ENCODE results near the gene PAOX. TPM values are rescaled to one million over a fixed set of nuclear protein-coding genes. Genes with fewer than 3 reads are reported as not detected.
A peak's percentile ranks its signal among the peaks of the same experiment; 100 is the strongest.
"Not testable (repeated sequence)": the region's sequence is repeated elsewhere in the genome, so short reads cannot be mapped to it uniquely, and the experiment has no call there.

PAOX gene
- total RNA-seq, 5 donors from 2014 or later (not counting 1 experiment from before 2014, with no cell fraction given), result 4.3 to 20.0 (median 14.5) TPM

DNA sequence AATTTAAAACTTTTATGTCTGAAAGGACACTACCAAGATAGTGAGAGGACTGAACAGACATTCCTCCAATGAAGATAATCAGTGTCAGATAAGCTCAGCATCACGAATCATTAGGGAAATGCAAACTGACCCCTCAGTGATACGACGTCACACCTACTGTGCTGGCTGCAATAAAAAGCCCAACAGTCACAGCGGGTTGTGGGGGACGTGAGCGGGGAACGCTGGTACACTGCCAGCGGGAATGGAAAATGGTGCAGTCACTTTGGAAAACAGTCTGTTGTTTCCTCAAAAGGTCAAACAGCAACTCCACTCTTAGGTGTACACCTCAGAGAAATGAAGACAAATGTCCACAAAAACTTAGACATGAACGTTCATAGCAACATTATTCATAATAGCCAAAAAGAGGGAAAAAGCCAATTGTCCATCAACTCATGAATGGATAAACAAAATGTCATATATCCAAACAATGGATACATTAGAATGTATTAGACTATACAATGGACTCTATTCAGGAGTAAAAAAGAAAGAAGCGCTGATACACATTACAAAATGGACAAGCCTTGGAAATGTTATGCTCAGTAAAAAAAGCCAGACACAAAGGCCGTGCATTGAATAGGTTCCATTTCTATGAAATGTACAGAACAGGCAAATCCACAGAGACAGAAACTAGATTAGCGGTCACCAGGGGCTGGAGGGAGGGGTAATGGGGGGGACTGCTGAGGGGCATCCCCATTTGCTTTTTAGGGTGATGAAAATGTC, 3.5 kb upstream of the PAOX start:
- H3K4me3 ChIP-seq (ENCODE audit: control insufficient read depth in 1 of 2, extremely low read depth in 1 of 2, low read length in 1 of 2), result no peak overlapping the region
- no peaks in the 10 kb centered on the region for H3K36me3 Mint-ChIP-seq
- POLR2A ChIA-PET, result interaction anchor here in 1 of 2 donors (0.8 kb wide), 1 partner anchor 14 kb away, joined by 3 read pairs; no protein-coding TSS in a partner anchor
- WGBS (ENCODE audit: insufficient coverage), result 96% methylated on average over 10 of the region's 12 CpGs
- DNase-seq (no peak), ATAC-seq (replicated peaks in 1 of 4) (no peak)
- H3K9me3 Mint-ChIP-seq, result no peaks in the 10 kb centered on the region
- H3K27me3 ChIP-seq (replicated peaks in 1 of 2; ENCODE audit: control insufficient read depth in 2 of 2, extremely low read depth in 1 of 2, insufficient read depth in 2 of 2, low read length in 1 of 2), result peaks cover 0 to 5% of the 10 kb centered on the region in 2 experiments
- no peak overlapping the region for H3K27ac Mint-ChIP-seq
- H3K27me3 Mint-ChIP-seq, result no peaks in the 10 kb centered on the region
- CTCF ChIA-PET, result interaction anchor here in 1 of 2 donors (0.6 kb wide), 1 partner anchor 45 kb away, joined by 3 read pairs; no protein-coding TSS in a partner anchor
- peak overlapping the region; percentile 47 to 56 (median 48) for H3K4me3 Mint-ChIP-seq
- peaks cover 3 to 38% of the 10 kb centered on the region in 2 experiments for H3K4me1 ChIP-seq (ENCODE audit: control insufficient read depth in 1 of 2, extremely low read depth in 1 of 2, insufficient read depth in 2 of 2, low read length in 2 of 2)
- H3K4me1 Mint-ChIP-seq, result peaks cover 6 to 24% (median 12%) of the 10 kb centered on the region in 3 donors
- H3K27ac ChIP-seq (ENCODE audit: low read length), result no peak overlapping the region
- H3K9me3 ChIP-seq, result no peaks in the 10 kb centered on the region
- no peaks in the 10 kb centered on the region for H3K36me3 ChIP-seq (ENCODE audit: control insufficient read depth in 2 of 2, extremely low read depth in 1 of 2, insufficient read depth in 1 of 2, low read length in 1 of 2)

DNA sequence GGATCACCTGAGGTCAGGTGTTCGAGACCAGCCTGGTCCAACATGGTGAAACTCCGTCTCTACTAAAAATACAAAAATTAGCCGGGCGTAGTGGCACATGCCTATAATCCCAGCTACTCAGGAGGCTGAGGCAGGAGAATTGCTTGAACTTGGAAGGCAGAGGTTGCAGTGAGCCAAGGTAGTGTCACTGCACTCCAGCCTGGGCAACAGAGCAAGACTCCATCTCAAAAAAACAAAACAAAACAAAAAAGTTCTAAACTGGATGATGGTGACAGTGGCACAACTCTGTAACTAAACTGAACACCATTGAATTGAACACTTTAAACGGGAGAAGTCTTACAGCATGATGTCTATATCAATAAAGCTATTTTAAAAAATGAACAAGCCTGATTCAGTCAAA, 2.9 kb upstream of the PAOX start:
- Mint-ChIP-seq H3K4me3 (peak overlapping the region; percentile 32 to 73 (median 73)), H3K4me1 (peaks cover 6 to 24% (median 14%) of the 10 kb centered on the region in 3 donors), H3K27ac (peak overlapping the region in 1 of 2 donors; percentile 36)
- H3K27me3 Mint-ChIP-seq; CTCF ChIA-PET; H3K36me3 ChIP-seq (ENCODE audit: control insufficient read depth in 2 of 2, extremely low read depth in 1 of 2, insufficient read depth in 1 of 2, low read length in 1 of 2); H3K4me3 ChIP-seq (ENCODE audit: control insufficient read depth in 1 of 2, extremely low read depth in 1 of 2, low read length in 1 of 2); POLR2A ChIA-PET; H3K27ac ChIP-seq (ENCODE audit: low read length); DNase-seq; ATAC-seq (replicated peaks in 1 of 4); H3K9me3 Mint-ChIP-seq; H3K9me3 ChIP-seq; H3K27me3 ChIP-seq (replicated peaks in 1 of 2; ENCODE audit: control insufficient read depth in 2 of 2, extremely low read depth in 1 of 2, insufficient read depth in 2 of 2, low read length in 1 of 2); H3K36me3 Mint-ChIP-seq: not testable (repeated sequence)
- WGBS (ENCODE audit: insufficient coverage), result 100% methylated on average over 1 of the region's 5 CpGs
- H3K4me1 ChIP-seq (ENCODE audit: control insufficient read depth in 1 of 2, extremely low read depth in 1 of 2, insufficient read depth in 2 of 2, low read length in 2 of 2), result peaks cover 3 to 38% of the 10 kb centered on the region in 2 experiments

DNA sequence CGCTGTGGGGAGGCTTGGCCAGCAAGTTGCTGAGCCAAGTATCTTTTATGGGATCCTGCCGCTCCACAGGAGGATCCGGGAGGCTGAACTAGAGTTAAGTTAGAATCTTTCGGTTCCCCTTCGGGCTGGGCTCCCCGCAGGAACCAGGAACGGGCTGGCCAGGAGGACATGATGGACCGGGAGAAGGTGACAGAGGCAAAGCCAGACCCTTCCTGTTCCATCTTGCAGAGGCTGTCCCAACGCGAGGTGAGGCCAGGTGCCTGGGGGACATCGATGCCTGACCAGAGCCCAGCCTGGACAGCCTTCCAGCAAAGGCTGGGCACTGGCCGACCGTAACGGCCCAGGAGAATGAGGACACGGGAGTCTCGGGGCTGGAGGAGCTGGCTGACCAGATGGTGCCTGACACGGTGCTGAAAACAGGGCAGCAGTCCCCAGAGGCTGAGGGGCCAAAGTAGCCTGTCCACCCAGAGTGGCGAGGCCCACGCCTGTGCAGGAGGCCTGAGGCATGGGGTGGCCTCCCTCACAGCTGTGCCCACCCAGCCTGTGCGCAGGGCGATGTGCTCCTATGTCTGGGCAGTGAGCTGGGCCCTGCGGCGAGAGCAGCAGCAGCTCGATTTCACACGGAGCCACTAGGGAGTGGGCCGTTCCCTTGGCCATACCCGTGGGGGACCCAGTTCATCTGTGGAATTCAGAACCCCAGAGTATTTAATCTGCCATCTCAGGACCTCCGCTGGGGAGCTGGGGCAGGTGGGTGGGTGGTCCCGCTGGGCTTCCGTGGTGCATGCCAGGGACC, 1.8 kb upstream of the PAOX start:
- no peaks in the 10 kb centered on the region for H3K36me3 ChIP-seq (ENCODE audit: control insufficient read depth in 2 of 2, extremely low read depth in 1 of 2, insufficient read depth in 1 of 2, low read length in 1 of 2)
- Mint-ChIP-seq H3K4me3 (peak overlapping the region; percentile 51 to 73 (median 73)), H3K36me3 (peaks cover 5% of the 10 kb centered on the region), H3K4me1 (peaks cover 6 to 25% (median 16%) of the 10 kb centered on the region in 3 donors), H3K27ac (no peak overlapping the region), H3K27me3 (no peaks in the 10 kb centered on the region), H3K9me3 (no peaks in the 10 kb centered on the region)
- ATAC-seq (replicated peaks in 1 of 4) (no peak), DNase-seq (no peak)
- no peaks in the 10 kb centered on the region for H3K9me3 ChIP-seq
- peaks cover 3 to 34% of the 10 kb centered on the region in 2 experiments for H3K4me1 ChIP-seq (ENCODE audit: control insufficient read depth in 1 of 2, extremely low read depth in 1 of 2, insufficient read depth in 2 of 2, low read length in 2 of 2)
- no peak overlapping the region for H3K27ac ChIP-seq (ENCODE audit: low read length)
- no peak overlapping the region for H3K4me3 ChIP-seq (ENCODE audit: control insufficient read depth in 1 of 2, extremely low read depth in 1 of 2, low read length in 1 of 2)
- peaks cover 0 to 5% of the 10 kb centered on the region in 2 experiments for H3K27me3 ChIP-seq (replicated peaks in 1 of 2; ENCODE audit: control insufficient read depth in 2 of 2, extremely low read depth in 1 of 2, insufficient read depth in 2 of 2, low read length in 1 of 2)
- ChIA-PET CTCF (no interaction called here), POLR2A (interaction anchor here in 1 of 2 donors (1.1 kb wide), 1 partner anchor 12 kb away, joined by 3 read pairs; no protein-coding TSS in a partner anchor)
- 97% methylated on average over 30 of the region's 30 CpGs for WGBS (ENCODE audit: insufficient coverage)

DNA sequence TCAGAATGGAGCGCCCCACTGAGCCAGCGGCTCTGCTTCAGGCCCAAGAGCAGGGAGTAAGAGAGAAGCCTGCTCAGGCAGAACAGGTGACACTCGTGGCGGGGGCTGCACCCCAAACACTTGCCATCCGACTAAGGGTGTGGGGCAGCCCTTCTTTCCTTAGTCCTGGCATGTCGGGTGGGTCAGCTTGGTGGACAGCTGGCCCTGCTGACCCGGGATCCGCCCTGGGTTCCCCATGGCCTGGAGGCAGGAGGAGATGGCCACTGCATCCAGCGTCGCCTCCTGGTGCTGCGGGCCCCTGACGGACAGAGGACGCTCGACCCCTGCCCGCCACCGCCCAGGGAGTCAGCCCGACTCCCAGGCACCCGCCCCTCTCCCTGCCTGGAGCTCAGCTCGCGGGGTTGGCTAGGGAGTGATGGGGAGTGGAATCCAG, 1.2 kb upstream of the PAOX start:
- H3K27me3 Mint-ChIP-seq, result no peaks in the 10 kb centered on the region
- peak overlapping the region; percentile 73 to 88 (median 83) for H3K4me3 Mint-ChIP-seq
- peaks cover 5% of the 10 kb centered on the region for H3K36me3 Mint-ChIP-seq
- H3K27ac Mint-ChIP-seq, result peak overlapping the region in 1 of 2 donors; percentile 64
- Histone ChIP-seq H3K9me3 (no peaks in the 10 kb centered on the region), H3K36me3 (ENCODE audit: control insufficient read depth in 2 of 2, extremely low read depth in 1 of 2, insufficient read depth in 1 of 2, low read length in 1 of 2) (no peaks in the 10 kb centered on the region), H3K4me3 (ENCODE audit: control insufficient read depth in 1 of 2, extremely low read depth in 1 of 2, low read length in 1 of 2) (peak overlapping the region; percentile 74 to 87), H3K4me1 (ENCODE audit: control insufficient read depth in 1 of 2, extremely low read depth in 1 of 2, insufficient read depth in 2 of 2, low read length in 2 of 2) (peaks cover 3 to 28% of the 10 kb centered on the region in 2 experiments), H3K27ac (ENCODE audit: low read length) (no peak overlapping the region), H3K27me3 (replicated peaks in 1 of 2; ENCODE audit: control insufficient read depth in 2 of 2, extremely low read depth in 1 of 2, insufficient read depth in 2 of 2, low read length in 1 of 2) (peaks cover 0 to 5% of the 10 kb centered on the region in 2 experiments)
- POLR2A ChIA-PET, result interaction anchor here in 1 of 2 donors (1.1 kb wide), 1 partner anchor 12 kb away, joined by 3 read pairs; no protein-coding TSS in a partner anchor
- no peaks in the 10 kb centered on the region for H3K9me3 Mint-ChIP-seq
- CTCF ChIA-PET, result no interaction called here
- ATAC-seq (replicated peaks in 1 of 4) (no peak), DNase-seq (no peak)
- 46% methylated on average over 11 of the region's 20 CpGs for WGBS (ENCODE audit: insufficient coverage)
- peaks cover 6 to 25% (median 16%) of the 10 kb centered on the region in 3 donors for H3K4me1 Mint-ChIP-seq

DNA sequence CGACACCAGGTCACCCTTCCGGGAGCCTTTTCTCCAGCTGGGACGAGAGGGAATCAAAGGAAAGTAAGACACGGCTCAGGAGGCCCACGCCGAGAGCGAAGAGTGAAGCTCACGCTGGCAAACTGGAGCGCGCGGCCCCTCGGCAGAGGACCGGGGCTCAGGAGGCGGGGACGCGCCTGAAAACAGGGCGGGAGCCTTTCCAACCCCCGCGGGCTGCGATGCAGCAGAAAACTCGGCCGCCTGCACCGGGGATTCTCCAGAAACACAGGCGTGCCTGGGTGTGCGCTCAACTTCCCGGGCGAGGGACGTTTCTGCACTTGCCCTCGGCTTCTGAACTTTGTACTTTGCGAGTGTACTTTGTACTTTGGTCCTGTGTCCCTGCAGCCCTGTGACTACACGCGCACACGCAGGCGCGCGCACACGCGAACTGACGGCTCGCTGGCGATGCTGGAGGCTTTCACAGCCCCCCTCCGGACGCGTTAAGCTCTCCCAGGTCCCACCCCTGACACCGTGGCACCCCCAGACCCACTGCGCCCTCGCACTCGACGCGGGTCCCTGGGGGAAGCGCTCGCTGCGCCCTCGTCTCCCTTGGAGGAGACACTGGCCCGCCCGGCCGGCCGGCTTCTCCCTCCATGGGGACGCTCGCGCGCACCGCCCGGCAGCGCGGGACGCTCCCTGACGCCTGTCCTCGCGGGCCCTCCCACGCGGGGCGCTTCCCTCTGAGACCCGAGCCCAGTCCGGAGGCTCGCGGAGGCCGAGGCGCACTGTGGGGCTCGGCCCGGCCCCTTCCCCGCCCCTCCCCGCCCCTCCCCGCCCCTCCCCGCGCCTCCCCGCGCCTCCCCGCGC, 588 bp upstream of the PAOX start:
- peaks cover 5% of the 10 kb centered on the region for H3K36me3 Mint-ChIP-seq
- Histone ChIP-seq H3K27me3 (replicated peaks in 1 of 2; ENCODE audit: control insufficient read depth in 2 of 2, extremely low read depth in 1 of 2, insufficient read depth in 2 of 2, low read length in 1 of 2) (peaks cover 0 to 5% of the 10 kb centered on the region in 2 experiments), H3K9me3 (no peaks in the 10 kb centered on the region), H3K4me1 (ENCODE audit: control insufficient read depth in 1 of 2, extremely low read depth in 1 of 2, insufficient read depth in 2 of 2, low read length in 2 of 2) (peaks cover 3 to 28% of the 10 kb centered on the region in 2 experiments), H3K27ac (ENCODE audit: low read length) (no peak overlapping the region), H3K36me3 (ENCODE audit: control insufficient read depth in 2 of 2, extremely low read depth in 1 of 2, insufficient read depth in 1 of 2, low read length in 1 of 2) (no peaks in the 10 kb centered on the region), H3K4me3 (ENCODE audit: control insufficient read depth in 1 of 2, extremely low read depth in 1 of 2, low read length in 1 of 2) (peak overlapping the region; percentile 74 to 87)
- ChIA-PET POLR2A (interaction anchor here (0.7 to 1.1 kb wide), 2 partner anchors 11 to 58 kb away, joined by 3 read pairs; no protein-coding TSS in a partner anchor), CTCF (no interaction called here)
- no peaks in the 10 kb centered on the region for H3K9me3 Mint-ChIP-seq
- peak overlapping the region; percentile 49 to 64 for H3K27ac Mint-ChIP-seq
- DNase-seq (peak in 32 of 35 experiments; percentile 18 to 72 (median 48)), ATAC-seq (replicated peaks in 1 of 4) (peak; percentile 67 to 78 (median 70))
- WGBS (ENCODE audit: insufficient coverage), result under 1% methylated on average over 70 of the region's 90 CpGs
- H3K4me3 Mint-ChIP-seq, result peak overlapping the region; percentile 73 to 88 (median 83)
- H3K4me1 Mint-ChIP-seq, result peaks cover 6 to 24% (median 16%) of the 10 kb centered on the region in 3 donors
- no peaks in the 10 kb centered on the region for H3K27me3 Mint-ChIP-seq
